NCI-H524 treated with DMSO at 0.1 percent for 48 hours (cell line): Measurements from ENCODE around the gene WNT8A.
A peak's percentile ranks its signal among the peaks of the same experiment; 100 is the strongest.

Experiments used
- DNase-seq: peaks from one replicate; lab custom pipeline; 2025; lab: John Stamatoyannopoulos, UW

The WNT8A gene

DNA sequence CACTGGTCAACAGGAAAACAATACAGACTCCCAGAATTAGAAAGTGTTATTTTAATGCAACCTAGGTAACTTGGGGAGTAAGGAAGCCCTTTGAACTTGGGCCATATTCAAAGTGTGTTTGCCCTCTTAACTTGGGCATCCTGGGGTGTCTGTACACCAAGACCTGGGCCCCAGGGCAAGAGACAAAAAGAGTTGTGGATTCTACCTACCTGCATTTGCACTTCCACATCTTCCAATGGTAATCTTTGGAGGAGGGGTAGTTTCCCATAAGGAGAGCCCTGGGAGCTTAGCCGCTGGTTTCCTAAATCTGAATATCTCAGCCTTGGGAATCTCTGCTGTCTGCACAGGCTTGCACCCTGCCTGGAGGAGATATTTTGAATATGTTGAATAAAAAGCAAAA is 8.5 kb downstream of the WNT8A start:
- DNase-seq: no peak

DNA sequence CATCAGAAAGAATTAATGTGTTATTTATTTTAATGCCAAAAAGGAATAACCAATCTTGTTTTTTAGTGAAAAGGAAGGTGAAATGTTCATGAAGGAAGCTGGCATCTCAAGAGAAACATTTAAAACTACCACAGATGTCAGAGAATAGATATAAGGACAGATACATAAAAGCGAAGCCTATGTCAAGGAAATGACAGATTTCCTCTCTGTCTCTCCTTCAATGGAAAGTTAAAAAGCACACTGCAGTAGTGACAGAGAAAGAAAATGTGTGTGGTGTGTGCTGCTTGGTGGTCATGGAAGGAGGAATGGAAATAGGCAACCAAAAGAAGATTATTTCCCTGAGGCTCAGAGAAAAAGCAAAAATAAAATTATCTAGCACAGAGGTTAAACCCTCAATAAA is 9.2 kb downstream of the WNT8A start:
- no peak for DNase-seq

DNA sequence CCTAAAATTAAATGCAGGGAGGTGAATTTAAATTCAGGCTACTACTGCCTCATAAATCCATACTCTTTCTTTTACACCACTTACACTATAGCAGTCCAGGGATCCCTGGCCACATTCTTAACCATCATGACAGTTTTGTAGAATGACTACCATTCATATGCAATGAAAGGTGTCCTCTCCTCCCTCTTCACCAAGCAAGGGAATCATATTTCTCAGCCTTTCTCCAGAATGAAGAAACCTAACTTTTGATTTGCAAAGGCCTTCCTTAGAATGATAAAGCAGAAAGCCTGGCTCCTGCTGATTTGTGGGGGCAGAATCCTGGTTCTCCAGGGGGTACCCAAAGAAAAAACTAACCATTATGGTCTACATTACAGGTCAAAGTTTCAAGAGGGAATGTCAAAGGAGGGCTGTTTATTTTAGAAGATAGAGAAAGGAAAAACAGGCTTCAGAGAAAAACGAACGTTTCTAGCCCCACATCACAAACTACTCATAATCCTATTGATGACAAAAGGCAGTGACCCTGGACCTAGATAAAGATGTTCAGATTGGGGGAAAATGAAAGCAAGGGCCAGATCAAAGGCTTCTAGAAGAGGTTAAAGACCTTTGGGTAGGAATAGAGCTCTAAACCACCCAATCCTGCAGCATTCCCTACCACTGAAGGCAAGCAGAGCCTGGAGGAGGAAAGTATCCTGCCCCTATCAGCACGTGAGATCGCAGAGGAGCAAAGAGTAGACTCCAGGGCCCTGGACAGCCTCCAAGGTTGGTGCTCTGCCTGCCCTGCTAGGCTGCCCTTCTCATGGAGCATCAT is 11.5 kb downstream of the WNT8A start:
- no peak for DNase-seq

DNA sequence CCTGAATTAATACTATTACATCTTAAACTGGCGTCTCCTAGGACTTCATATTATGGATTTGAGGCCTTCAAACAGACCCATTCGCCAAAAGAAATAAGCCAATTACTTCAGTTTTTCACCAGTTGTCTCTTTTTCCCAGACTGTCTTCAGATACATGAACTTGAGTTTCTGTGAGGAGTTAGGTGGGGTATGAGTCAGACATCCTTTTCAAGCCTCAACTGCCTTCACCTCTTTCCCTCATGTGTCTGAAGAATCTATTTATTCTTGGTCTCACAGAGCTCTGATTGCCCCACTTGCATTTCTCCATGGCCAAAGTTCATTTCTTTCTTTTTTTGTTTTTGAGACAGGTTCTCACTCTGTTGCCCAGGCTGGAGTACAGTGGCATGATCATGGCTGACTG is 12.5 kb downstream of the WNT8A start:
- no peak for DNase-seq

DNA sequence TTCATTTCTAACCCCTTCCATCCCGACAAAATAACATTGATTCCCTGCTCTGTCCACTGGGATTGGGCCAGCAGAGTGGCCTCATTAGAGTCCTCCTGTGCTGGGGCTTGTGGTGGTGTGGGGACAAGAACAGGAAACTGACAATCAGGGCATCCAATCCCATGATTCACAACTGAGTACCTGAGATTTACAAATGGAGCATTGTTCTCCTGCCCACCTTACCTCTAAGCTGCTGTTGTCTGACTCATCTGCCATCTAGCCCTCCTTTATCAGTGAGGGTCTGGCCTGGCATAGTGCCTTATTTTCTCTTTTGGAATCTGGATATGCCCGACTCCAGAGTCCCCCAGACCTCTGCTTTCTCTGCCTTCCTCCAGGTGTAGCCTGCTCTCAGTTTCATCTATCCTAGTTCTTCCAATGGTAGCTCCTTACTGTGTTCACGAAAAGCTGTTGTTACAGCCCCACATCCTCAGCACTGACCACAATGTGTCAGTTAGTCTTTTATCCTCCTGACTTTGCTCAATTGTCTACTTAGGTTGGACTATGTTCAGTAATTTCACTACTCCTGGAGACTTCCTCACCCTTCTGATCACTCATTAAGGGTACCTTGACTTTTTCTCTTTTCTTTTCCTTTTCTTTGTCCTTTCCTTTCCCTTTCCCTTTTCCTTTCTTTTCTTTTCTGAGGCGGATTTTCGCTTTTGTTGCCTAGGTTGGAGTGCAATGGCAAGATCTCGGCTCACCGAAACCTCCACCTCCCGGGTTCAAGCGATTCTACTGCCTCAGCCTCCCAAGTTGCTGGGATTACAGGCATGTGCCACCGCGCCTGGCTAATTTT is 13.4 kb downstream of the WNT8A start:
- DNase-seq: no peak

DNA sequence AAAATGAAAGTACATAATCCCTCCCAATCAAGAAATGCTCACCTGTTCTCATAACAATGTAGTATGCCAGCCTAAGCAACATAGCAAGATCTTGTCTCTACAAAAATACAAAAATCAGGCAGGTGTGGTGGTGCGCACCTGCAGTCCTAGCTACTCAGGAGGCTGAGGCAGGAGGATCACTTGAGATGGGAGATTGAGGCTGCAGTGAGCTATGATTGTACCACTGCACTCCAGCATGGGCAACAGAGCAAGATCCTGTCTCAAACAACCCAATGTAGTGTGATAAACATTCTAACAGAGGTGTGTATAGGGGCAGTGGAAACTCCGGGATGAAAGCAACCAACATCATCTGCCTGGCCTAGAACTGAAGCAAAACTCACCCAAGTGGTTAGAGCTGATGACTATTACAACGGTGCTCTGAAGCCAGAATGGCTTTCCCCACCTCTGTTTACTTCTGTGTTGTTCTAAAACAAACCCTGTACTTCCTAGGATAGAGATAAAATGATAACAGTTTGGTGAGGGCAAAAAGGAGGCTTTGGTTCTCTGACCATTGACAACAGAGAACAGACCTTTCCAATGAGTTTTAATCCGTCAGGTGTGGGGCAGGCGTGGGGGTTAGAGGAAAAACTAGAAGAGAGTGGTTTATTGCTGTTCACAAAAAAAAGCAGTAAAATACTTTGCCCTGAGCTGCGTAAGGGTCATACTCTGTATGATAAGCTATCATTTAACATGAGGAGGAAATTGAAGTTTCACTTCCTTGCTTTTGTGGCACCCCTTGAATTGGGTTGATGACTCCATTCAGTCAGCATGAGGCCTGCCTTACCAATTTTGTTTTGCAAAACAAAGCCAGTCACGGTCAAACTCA is 18.9 kb downstream of the WNT8A start:
- DNase-seq: no peak

DNA sequence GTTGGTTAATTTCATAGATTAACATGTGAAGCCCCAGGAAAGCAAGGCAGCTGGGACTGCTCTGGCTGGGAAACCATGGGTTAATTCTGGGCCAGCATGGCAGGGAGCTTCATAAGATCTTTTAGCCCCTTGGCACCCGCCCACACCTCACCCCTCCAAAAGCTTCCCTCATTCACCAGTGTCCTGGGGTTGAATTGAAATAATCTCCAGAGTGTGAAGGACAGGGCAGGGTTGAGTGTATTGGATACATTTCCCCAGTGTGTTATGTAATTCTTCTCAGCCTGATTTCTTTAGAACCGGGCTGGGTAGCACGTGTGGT is 19.4 kb downstream of the WNT8A start:
- DNase-seq: no peak

DNA sequence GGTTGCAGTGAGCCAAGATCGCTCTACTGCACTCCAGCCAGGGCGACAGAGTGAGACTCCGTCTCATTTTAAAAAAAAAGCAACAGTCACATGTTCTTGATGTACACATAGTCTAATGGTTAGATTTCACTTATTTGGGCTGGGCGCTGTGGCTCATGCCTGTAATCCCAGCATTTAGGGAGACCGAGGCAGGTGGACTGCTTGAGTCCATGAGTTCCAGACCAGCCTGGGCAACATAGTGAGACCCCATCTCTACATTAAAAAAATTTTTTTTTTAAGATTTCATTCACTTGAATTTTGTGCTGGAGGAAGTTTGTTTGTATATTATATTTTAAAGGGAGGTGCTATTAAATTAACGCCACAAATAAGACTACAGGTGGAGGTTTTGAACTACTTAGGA is 21.9 kb downstream of the WNT8A start:
- no peak for DNase-seq

DNA sequence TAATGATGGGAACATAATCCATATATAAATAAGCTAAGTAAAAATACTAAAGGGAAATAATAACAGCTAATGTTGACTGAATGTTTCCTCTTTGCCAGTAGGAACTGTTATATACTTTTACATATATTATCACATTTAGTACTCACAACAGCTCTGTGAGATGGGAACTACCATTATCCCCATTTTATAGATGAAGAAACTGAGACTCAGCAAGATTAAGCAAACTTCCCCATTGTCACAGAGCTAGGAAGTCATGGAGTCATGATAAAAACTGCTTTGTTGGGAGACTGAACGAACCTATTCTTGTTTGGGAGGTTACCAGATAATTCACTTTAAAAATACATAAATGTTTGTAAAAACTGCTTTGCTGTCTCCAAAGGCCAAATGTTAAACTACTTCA is 23.4 kb downstream of the WNT8A start:
- DNase-seq: no peak

DNA sequence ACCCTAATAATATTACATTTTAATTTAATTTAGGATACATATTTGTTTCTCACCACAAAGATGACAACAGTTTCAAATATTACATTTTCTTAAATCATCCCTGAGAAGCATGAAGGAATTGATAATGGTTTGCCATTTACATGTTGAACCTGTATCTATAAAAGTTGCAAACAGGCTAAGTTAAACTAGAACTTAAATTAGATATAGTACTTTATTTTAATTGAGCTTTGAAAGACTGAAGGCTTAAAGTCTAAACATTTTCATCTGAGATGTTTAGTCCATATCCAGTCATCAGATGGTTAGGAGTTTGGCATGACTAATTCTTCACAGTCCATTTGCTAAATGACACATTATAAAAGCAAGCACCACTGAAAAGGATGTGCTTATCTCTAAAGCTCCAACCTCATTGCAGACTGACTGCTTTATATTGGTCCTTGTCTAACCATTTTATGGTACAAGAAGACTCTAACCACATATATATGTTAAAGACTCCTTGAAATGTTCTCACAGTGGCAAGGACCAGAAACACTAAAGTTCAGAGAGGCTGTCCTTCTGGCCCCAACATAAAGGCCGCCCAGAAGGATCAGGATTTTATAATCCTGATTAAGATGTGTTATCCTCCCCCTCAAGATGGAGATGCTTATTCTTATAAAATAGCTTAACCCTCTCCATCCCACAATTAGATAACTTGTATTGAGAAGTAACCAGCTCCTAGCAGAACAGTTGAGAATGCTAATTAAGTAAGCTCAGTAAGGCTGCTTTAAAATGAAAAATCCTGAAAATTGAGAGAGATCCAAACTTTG is 25.8 kb downstream of the WNT8A start:
- DNase-seq: no peak

DNA sequence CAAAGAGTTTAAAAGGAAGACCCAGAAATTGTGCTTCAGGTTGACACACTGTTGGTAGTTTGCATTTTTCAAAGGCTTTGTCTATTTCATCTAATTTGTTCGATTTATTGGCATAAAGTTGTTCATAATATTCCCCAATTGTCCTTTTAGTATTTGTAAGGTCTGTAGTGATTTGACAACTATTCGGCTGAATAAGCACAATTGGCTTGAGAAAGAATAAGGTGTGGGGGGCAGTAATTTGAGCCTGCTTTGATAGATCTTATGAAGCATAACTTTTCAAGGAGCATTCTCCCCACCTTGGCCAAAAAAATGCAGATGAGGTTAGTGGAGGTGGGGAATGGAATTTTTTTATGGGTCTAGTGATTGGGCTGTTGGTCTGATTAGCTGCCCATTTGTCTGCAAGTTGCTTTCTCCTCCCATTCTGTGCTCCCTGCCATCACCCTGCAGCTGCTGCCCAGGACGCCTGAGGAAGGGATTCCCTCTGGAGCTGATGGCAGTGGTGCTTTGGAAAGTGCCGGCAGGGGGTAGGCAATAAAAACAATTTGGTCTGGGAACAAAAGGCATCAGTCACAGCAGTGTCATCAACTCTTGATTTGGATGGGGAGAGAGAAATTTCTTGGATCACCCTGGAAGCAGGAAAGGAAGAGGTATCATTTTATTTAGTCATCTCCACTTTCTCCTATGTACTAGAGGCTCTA is 26.6 kb downstream of the WNT8A start:
- DNase-seq: no peak

DNA sequence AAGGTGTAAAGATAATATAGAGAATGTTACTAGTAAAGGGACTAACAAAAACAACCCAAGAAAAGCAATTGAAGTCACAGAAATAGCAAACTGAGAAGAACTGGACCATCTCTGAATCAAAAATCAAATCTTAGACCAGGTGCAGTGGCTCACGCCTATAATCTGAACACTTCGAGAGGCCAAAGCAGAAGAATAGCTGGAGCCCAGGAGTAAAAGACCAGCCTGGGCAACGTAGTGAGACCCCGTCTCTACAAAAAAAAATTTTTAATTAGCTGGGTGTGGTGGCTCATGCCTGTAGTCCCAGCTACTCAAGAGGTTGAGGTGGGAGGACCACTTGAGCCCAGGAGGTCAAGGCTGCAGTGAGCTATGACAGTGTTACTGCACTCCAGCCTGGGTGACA is 27.3 kb downstream of the WNT8A start:
- DNase-seq: no peak

DNA sequence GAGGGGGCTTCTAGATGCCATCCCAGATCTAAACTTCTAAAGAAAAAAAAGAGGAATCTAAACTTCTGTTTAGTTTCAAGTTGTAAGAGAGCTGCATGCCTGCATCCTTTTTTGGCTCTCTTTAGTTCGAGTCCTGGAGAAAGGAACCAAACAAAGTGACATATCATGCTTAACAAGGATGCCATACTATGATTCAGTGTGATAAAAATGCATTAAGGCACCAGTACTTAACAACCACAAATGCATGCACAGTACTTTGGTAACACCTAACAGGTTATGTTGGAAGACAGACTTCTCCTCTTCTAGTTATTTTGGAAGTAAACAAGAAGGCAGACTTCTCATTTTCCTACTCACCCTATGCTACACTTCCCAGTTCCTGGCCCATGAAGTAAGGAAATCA is 28.1 kb downstream of the WNT8A start:
- no peak for DNase-seq

DNA sequence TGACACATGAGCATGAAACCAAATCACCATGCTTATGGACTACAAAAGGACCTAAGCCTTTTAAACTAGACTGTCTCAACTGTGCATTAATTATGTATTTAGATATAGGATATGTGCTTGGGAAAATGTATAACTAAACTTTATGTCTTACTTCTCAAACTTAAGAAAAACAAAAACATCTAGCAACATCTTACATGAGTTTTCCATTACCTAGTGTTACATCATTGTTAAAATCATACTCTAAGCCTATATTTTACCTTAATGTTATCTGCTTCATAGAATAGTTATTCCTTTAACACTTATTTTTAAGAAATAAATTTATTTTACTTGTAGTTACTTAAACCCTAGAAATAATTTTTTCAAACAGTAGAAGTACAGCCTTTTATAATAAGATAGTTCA is 31.4 kb downstream of the WNT8A start:
- no peak for DNase-seq

DNA sequence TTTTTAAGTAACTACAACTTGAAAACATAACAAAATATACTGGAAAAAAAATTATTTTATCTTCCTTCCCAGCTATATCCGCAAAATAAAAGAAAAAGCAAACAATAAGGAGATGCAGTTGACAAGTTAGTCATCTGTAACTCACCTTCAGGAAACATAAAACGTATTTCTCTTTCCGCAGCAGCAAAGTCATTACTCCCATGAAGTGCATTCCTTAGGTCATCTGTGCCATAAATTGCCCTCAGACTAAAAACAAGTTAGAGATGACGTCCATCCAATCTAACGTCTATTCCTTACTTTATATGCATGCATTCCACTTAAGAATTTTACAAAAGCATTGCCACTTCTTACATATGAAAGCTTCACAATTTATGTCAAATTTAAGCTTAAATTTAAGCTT is 44.5 kb downstream of the WNT8A start:
- DNase-seq: no peak

DNA sequence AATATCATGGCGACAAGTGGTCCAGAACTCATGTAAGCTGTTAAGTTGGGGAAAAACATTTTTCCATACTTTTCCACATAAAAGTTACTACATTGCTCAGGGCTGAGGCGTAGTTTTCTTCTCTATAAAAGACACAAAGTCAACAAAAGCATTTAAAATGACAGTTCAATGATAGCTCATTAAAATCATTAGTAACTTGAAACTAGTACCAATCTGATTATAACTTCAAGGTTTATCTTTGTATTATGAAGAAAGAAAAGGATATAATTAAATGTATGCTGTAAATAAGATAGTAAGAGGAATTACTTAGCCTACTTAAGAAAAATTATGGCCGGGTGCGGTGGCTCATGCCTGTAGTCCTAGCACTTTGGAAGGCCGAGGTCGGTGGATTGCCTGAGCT is 45.5 kb downstream of the WNT8A start:
- no peak for DNase-seq

DNA sequence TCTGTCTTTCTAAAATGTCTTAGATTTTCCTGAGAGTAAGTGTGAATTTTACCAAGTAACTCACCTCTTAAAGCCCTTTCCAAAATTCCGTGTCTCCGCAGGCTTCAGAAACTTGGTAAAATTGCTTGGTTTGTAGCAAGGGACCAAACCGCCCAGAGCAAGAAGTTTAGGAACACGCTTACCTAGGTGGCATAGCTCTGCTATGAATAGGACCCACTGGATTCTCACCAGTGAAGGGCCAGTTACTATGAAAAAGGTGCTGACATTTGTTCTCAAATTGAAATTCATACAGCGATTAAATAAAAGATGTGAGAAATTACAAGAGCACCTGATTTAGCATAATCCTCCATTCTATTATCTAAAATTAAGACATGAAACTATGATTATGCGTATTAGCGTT is 48.7 kb downstream of the WNT8A start:
- DNase-seq: no peak

DNA sequence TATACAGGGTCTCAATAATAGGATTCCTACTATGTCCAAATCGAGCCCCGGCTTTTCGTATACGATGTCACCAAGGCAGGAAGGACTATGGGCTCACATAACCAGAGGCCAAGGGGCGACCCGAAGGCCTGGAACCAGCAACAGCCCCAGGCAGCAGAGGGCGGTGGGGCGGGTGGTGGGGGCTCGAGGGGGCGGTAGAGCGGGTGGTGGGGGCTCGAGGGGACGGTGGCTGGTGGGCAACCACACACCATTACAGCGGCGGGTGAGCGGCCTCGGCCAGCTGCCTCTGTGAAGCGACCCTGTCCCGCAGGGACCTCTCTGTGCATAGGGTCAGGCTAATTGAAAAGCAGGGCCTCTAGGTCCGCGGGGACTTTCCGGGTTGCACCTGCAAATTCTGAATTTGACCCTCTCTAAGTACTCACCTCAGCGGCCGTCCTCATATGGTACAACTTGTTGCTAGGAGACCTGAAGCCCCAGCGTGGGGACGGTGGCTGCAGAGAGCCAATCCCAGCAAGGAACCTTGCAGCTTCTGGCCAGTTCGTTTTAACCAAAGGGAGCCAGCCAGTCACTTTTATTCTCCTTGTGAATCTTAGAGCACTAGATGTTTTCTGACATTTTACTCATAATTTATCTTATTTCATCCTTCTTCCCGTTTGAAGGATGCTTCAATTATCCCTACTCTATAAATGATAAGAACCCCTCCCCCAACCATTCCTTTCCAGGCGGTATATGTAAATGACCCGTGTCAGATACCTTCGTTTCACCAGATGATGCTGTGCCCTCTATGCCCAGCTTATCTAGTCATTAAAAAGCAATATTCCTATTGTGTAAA is 55.3 kb downstream of the WNT8A start, which contains the start of gene NME5:
TSS of gene NME5 (minus strand) at position 480 of the 832 bp plus-strand sequence. CDS start 648 bp downstream, outside the sequence.
- peak; percentile 22 for DNase-seq

DNA sequence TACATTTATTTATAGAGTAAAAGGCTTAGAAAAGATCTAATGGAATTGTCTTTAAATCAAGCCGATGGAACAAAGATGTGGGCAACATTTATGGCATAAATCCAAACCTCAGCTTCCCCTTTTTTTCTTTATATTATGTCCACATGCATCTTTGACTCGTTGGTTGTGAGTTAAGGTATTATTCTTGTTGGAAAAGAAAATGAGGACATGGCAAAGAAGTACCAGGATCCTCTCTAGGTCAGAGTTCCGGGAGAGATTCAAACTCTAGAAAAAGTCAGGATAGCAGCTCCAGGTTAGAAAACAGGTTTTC is 55.9 kb downstream of the WNT8A start:
- no peak for DNase-seq

DNA sequence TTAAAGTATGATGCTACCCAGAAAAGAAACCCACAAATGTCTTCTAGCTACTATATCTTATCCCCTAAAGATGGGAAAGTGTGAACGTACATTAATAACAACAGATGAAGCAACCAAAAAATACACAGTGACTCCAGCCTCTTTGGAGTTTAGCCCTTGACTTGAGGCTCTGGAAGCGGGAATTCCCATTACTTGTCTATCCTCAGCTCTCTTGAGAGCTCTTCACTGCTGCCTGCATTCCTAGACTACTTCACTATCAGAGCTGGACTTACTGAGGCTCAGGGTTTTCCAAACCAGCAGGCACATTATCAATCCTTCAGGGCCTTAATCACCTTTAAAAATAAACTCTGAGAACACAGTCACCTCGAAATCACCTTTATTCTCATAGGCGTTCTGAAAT is 56.4 kb downstream of the WNT8A start:
- DNase-seq: no peak
